Measurements from ENCODE around the gene SORCS2.

SORCS2 gene

GRCh38 chr4:7444731-7445130 lies 252.4 kb downstream of the SORCS2 start:
- Histone ChIP-seq H2AFZ (ENCODE audit: low read depth, low read length) (no peak overlapping the region), H3K27me3 (ENCODE audit: low read depth, low read length) (no peaks in the 10 kb centered on the region), H3K4me1 (ENCODE audit: low read length) (no peaks in the 10 kb centered on the region), H3K4me2 (ENCODE audit: low read length) (no peak overlapping the region), H4K20me1 (ENCODE audit: insufficient read depth, low read length) (no peaks in the 10 kb centered on the region), H3K27ac (ENCODE audit: low read length) (no peak overlapping the region), H3K79me2 (ENCODE audit: low read length) (no peaks in the 10 kb centered on the region), H3K36me3 (replicated peaks; ENCODE audit: low read depth, low read length) (no peaks in the 10 kb centered on the region), H3K9ac (ENCODE audit: low read length) (no peak overlapping the region), H3K4me3 (ENCODE audit: low read length) (no peak overlapping the region), H3K9me3 (ENCODE audit: insufficient read depth, low read length) (no peaks in the 10 kb centered on the region)
- TF ChIP-seq CTCF (IDR thresholded peaks at IDR 0.05; ENCODE audit: low read depth, low read length) (no peak), EZH2phosphoT487 (IDR thresholded peaks at IDR 0.05; ENCODE audit: low read depth) (no peak)

- no peaks in the 10 kb centered on the region for H3K27me3 ChIP-seq (ENCODE audit: low read depth, low read length)
Observed at GRCh38 chr4:7447236-7447635, 254.9 kb downstream of the SORCS2 start.

GRCh38 chr4:7448036-7448435 lies 255.7 kb downstream of the SORCS2 start:
- Histone ChIP-seq H3K36me3 (replicated peaks; ENCODE audit: low read depth, low read length) (no peaks in the 10 kb centered on the region), H2AFZ (ENCODE audit: low read depth, low read length) (no peak overlapping the region), H4K20me1 (ENCODE audit: insufficient read depth, low read length) (no peaks in the 10 kb centered on the region), H3K27me3 (ENCODE audit: low read depth, low read length) (no peaks in the 10 kb centered on the region), H3K4me3 (ENCODE audit: low read length) (no peak overlapping the region), H3K9me3 (ENCODE audit: insufficient read depth, low read length) (no peaks in the 10 kb centered on the region), H3K4me2 (ENCODE audit: low read length) (no peak overlapping the region), H3K4me1 (ENCODE audit: low read length) (no peaks in the 10 kb centered on the region), H3K27ac (ENCODE audit: low read length) (no peak overlapping the region), H3K9ac (ENCODE audit: low read length) (no peak overlapping the region), H3K79me2 (ENCODE audit: low read length) (no peaks in the 10 kb centered on the region)
- no peak for TF ChIP-seq EZH2phosphoT487 (IDR thresholded peaks at IDR 0.05; ENCODE audit: low read depth)
- TF ChIP-seq CTCF (IDR thresholded peaks at IDR 0.05; ENCODE audit: low read depth, low read length) = no peak

More at GRCh38 chr4:7447236-7447635, 254.9 kb downstream of the SORCS2 start:
- Histone ChIP-seq H3K4me1 (ENCODE audit: low read length) (no peaks in the 10 kb centered on the region), H3K79me2 (ENCODE audit: low read length) (no peaks in the 10 kb centered on the region), H3K36me3 (replicated peaks; ENCODE audit: low read depth, low read length) (no peaks in the 10 kb centered on the region), H3K27ac (ENCODE audit: low read length) (no peak overlapping the region), H3K9ac (ENCODE audit: low read length) (no peak overlapping the region), H2AFZ (ENCODE audit: low read depth, low read length) (no peak overlapping the region), H3K4me2 (ENCODE audit: low read length) (no peak overlapping the region), H3K4me3 (ENCODE audit: low read length) (no peak overlapping the region), H3K9me3 (ENCODE audit: insufficient read depth, low read length) (no peaks in the 10 kb centered on the region), H4K20me1 (ENCODE audit: insufficient read depth, low read length) (no peaks in the 10 kb centered on the region)
- TF ChIP-seq EZH2phosphoT487 (IDR thresholded peaks at IDR 0.05; ENCODE audit: low read depth) = no peak
- no peak for TF ChIP-seq CTCF (IDR thresholded peaks at IDR 0.05; ENCODE audit: low read depth, low read length)

GRCh38 chr4:7450775-7451433 lies 258.6 kb downstream of the SORCS2 start:
- Histone ChIP-seq H3K27ac (ENCODE audit: low read length) (no peak overlapping the region), H2AFZ (ENCODE audit: low read depth, low read length) (no peak overlapping the region), H3K4me3 (ENCODE audit: low read length) (no peak overlapping the region), H3K36me3 (replicated peaks; ENCODE audit: low read depth, low read length) (no peaks in the 10 kb centered on the region), H3K27me3 (ENCODE audit: low read depth, low read length) (no peaks in the 10 kb centered on the region), H3K9me3 (ENCODE audit: insufficient read depth, low read length) (no peaks in the 10 kb centered on the region), H4K20me1 (ENCODE audit: insufficient read depth, low read length) (no peaks in the 10 kb centered on the region), H3K79me2 (ENCODE audit: low read length) (no peaks in the 10 kb centered on the region), H3K9ac (ENCODE audit: low read length) (no peak overlapping the region), H3K4me2 (ENCODE audit: low read length) (no peak overlapping the region), H3K4me1 (ENCODE audit: low read length) (no peaks in the 10 kb centered on the region)
- no peak for TF ChIP-seq EZH2phosphoT487 (IDR thresholded peaks at IDR 0.05; ENCODE audit: low read depth)
- TF ChIP-seq CTCF (IDR thresholded peaks at IDR 0.05; ENCODE audit: low read depth, low read length) = no peak
